ENCODE measurements around the gene RHOT2. TPM values are rescaled to one million over a fixed set of nuclear protein-coding genes. Genes with fewer than 3 reads are reported as not detected.
A peak's percentile ranks its signal among the peaks of the same experiment; 100 is the strongest.

RHOT2 gene
- total RNA-seq, 1 donor from 2014 or later: 93.2 TPM

- no peak overlapping the region for H3K27ac ChIP-seq (ENCODE audit: low read depth, low read length)
- no peak for TF ChIP-seq CTCF (IDR thresholded peaks at IDR 0.05; ENCODE audit: insufficient read depth, low read depth, low read length)
- no peak for TF ChIP-seq EZH2 (IDR thresholded peaks at IDR 0.05; ENCODE audit: insufficient read depth, low read length)
- peaks cover 14% of the 10 kb centered on the region for H4K20me1 ChIP-seq (ENCODE audit: insufficient read depth, low read length)
- Mint-ChIP-seq H3K27me3 (ENCODE audit: low read depth, unreplicated experiment) (no peaks in the 10 kb centered on the region), H3K27ac (ENCODE audit: unreplicated experiment) (no peak overlapping the region), H3K9me3 (ENCODE audit: unreplicated experiment) (no peaks in the 10 kb centered on the region), H3K4me1 (ENCODE audit: low read depth, unreplicated experiment) (no peaks in the 10 kb centered on the region), H3K36me3 (ENCODE audit: low read depth, unreplicated experiment) (no peaks in the 10 kb centered on the region), H3K4me3 (ENCODE audit: unreplicated experiment) (no peak overlapping the region)
- no peak overlapping the region for H3K4me2 ChIP-seq (ENCODE audit: low read length)
- DNase-seq (ENCODE audit: low read depth): no peak
- H3K9me3 ChIP-seq (ENCODE audit: insufficient read depth, low read depth, low read length): no peaks in the 10 kb centered on the region
- no peaks in the 10 kb centered on the region for H3K36me3 ChIP-seq (ENCODE audit: insufficient read depth, low read length)
- no peaks in the 10 kb centered on the region for H3K27me3 ChIP-seq (ENCODE audit: insufficient read depth, low read length)
- no peak for FAIRE-seq
- no peak overlapping the region for H3K4me3 ChIP-seq (ENCODE audit: insufficient read depth, low read depth, low read length)
- peaks cover 15% of the 10 kb centered on the region for H3K79me2 ChIP-seq (ENCODE audit: insufficient read depth, low read length)
- no peak overlapping the region for H3K9ac ChIP-seq (ENCODE audit: low read length)
- H2AFZ ChIP-seq (ENCODE audit: low read depth, low read length): no peak overlapping the region
- H3K4me1 ChIP-seq (ENCODE audit: insufficient read depth, low read length): peaks cover 8% of the 10 kb centered on the region
Measured at GRCh38 chr16:638034-638543, 29.8 kb upstream of the RHOT2 start.

GRCh38 chr16:638836-639235, 29.1 kb upstream of the RHOT2 start:
- H3K9ac ChIP-seq (ENCODE audit: low read length): no peak overlapping the region
- H3K27me3 ChIP-seq (ENCODE audit: insufficient read depth, low read length): no peaks in the 10 kb centered on the region
- H3K9me3 Mint-ChIP-seq (ENCODE audit: unreplicated experiment): no peaks in the 10 kb centered on the region
- no peak overlapping the region for H3K4me2 ChIP-seq (ENCODE audit: low read length)
- no peaks in the 10 kb centered on the region for H3K36me3 ChIP-seq (ENCODE audit: insufficient read depth, low read length)
- H3K79me2 ChIP-seq (ENCODE audit: insufficient read depth, low read length): peaks cover 15% of the 10 kb centered on the region
- H3K9me3 ChIP-seq (ENCODE audit: insufficient read depth, low read depth, low read length): no peaks in the 10 kb centered on the region
- no peak overlapping the region for H3K4me3 ChIP-seq (ENCODE audit: insufficient read depth, low read depth, low read length)
- peaks cover 14% of the 10 kb centered on the region for H4K20me1 ChIP-seq (ENCODE audit: insufficient read depth, low read length)
- DNase-seq (ENCODE audit: low read depth): no peak
- H3K4me1 ChIP-seq (ENCODE audit: insufficient read depth, low read length): peaks cover 8% of the 10 kb centered on the region
- H3K4me3 Mint-ChIP-seq (ENCODE audit: unreplicated experiment): no peak overlapping the region
- H3K27ac Mint-ChIP-seq (ENCODE audit: unreplicated experiment): no peak overlapping the region
- H3K4me1 Mint-ChIP-seq (ENCODE audit: low read depth, unreplicated experiment): no peaks in the 10 kb centered on the region
- no peak overlapping the region for H2AFZ ChIP-seq (ENCODE audit: low read depth, low read length)
- no peak overlapping the region for H3K27ac ChIP-seq (ENCODE audit: low read depth, low read length)
- H3K27me3 Mint-ChIP-seq (ENCODE audit: low read depth, unreplicated experiment): no peaks in the 10 kb centered on the region
- H3K36me3 Mint-ChIP-seq (ENCODE audit: low read depth, unreplicated experiment): no peaks in the 10 kb centered on the region
- FAIRE-seq: no peak
- no peak for TF ChIP-seq EZH2 (IDR thresholded peaks at IDR 0.05; ENCODE audit: insufficient read depth, low read length)
- no peak for TF ChIP-seq CTCF (IDR thresholded peaks at IDR 0.05; ENCODE audit: insufficient read depth, low read depth, low read length)

- FAIRE-seq (no peak), DNase-seq (ENCODE audit: low read depth) (no peak)
- Mint-ChIP-seq H3K27me3 (ENCODE audit: low read depth, unreplicated experiment) (no peaks in the 10 kb centered on the region), H3K9me3 (ENCODE audit: unreplicated experiment) (no peaks in the 10 kb centered on the region), H3K27ac (ENCODE audit: unreplicated experiment) (no peak overlapping the region), H3K36me3 (ENCODE audit: low read depth, unreplicated experiment) (no peaks in the 10 kb centered on the region), H3K4me1 (ENCODE audit: low read depth, unreplicated experiment) (no peaks in the 10 kb centered on the region), H3K4me3 (ENCODE audit: unreplicated experiment) (peak overlapping the region; percentile 45)
- Histone ChIP-seq H3K79me2 (ENCODE audit: insufficient read depth, low read length) (peaks cover 5% of the 10 kb centered on the region), H3K4me2 (ENCODE audit: low read length) (no peak overlapping the region), H4K20me1 (ENCODE audit: insufficient read depth, low read length) (no peaks in the 10 kb centered on the region), H2AFZ (ENCODE audit: low read depth, low read length) (no peak overlapping the region), H3K4me3 (ENCODE audit: insufficient read depth, low read depth, low read length) (no peak overlapping the region), H3K27ac (ENCODE audit: low read depth, low read length) (no peak overlapping the region), H3K9me3 (ENCODE audit: insufficient read depth, low read depth, low read length) (no peaks in the 10 kb centered on the region), H3K36me3 (ENCODE audit: insufficient read depth, low read length) (no peaks in the 10 kb centered on the region), H3K9ac (ENCODE audit: low read length) (no peak overlapping the region), H3K27me3 (ENCODE audit: insufficient read depth, low read length) (no peaks in the 10 kb centered on the region), H3K4me1 (ENCODE audit: insufficient read depth, low read length) (peaks cover 8% of the 10 kb centered on the region)
- TF ChIP-seq CTCF (IDR thresholded peaks at IDR 0.05; ENCODE audit: insufficient read depth, low read depth, low read length) (no peak), EZH2 (IDR thresholded peaks at IDR 0.05; ENCODE audit: insufficient read depth, low read length) (no peak)
Measured at GRCh38 chr16:640614-641013, 27.3 kb upstream of the RHOT2 start.
